ENCODE data around the gene TTLL6. TPM values are rescaled to one million over a fixed set of nuclear protein-coding genes. Genes with fewer than 3 reads are reported as not detected.

Gene TTLL6
- total RNA-seq, 1 experiment from 2014 or later: 0.21 TPM

DNA sequence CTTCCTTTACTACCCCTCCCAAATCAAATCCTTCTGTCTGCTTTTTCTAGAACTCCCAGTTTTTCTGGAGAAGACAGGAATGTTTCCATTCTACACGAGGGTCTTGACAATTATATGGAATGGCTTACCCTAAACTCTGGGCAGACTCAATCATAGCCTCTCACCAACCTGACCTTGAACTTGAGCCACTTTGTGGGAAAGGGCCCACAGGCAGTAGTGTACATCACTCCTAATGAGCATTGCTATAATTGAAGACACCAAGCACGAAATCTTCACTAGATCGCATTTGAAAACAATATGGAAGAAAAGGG is 86.8 kb downstream of the TTLL6 start:
- Mint-ChIP-seq H3K27ac (ENCODE audit: unreplicated experiment) (no peak overlapping the region), H3K4me3 (ENCODE audit: low read depth, unreplicated experiment) (no peak overlapping the region), H3K36me3 (ENCODE audit: insufficient read depth, unreplicated experiment) (peaks cover 10% of the 10 kb centered on the region), H3K9me3 (ENCODE audit: low read depth, unreplicated experiment) (no peaks in the 10 kb centered on the region), H3K27me3 (ENCODE audit: unreplicated experiment) (peaks cover 79% of the 10 kb centered on the region), H3K4me1 (ENCODE audit: low read depth, unreplicated experiment) (peaks cover 20% of the 10 kb centered on the region)
- CTCF ChIA-PET: interaction anchor here (0.7 kb wide), 1 partner anchor 82 kb away, joined by 6 read pairs; no protein-coding TSS in a partner anchor
- intact Hi-C loops (cut with micrococcal nuclease; ENCODE audit: unreplicated experiment): no loop called here
- TF ChIP-seq, protein P1, sequence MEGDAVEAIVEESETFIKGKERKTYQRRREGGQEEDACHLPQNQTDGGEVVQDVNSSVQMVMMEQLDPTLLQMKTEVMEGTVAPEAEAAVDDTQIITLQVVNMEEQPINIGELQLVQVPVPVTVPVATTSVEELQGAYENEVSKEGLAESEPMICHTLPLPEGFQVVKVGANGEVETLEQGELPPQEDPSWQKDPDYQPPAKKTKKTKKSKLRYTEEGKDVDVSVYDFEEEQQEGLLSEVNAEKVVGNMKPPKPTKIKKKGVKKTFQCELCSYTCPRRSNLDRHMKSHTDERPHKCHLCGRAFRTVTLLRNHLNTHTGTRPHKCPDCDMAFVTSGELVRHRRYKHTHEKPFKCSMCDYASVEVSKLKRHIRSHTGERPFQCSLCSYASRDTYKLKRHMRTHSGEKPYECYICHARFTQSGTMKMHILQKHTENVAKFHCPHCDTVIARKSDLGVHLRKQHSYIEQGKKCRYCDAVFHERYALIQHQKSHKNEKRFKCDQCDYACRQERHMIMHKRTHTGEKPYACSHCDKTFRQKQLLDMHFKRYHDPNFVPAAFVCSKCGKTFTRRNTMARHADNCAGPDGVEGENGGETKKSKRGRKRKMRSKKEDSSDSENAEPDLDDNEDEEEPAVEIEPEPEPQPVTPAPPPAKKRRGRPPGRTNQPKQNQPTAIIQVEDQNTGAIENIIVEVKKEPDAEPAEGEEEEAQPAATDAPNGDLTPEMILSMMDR (IDR thresholded peaks at IDR 0.05; ENCODE audit: unreplicated experiment): no peak
- DNase-seq: no peak
- no TSS peak for BruUV-seq (replicated peaks)

DNA sequence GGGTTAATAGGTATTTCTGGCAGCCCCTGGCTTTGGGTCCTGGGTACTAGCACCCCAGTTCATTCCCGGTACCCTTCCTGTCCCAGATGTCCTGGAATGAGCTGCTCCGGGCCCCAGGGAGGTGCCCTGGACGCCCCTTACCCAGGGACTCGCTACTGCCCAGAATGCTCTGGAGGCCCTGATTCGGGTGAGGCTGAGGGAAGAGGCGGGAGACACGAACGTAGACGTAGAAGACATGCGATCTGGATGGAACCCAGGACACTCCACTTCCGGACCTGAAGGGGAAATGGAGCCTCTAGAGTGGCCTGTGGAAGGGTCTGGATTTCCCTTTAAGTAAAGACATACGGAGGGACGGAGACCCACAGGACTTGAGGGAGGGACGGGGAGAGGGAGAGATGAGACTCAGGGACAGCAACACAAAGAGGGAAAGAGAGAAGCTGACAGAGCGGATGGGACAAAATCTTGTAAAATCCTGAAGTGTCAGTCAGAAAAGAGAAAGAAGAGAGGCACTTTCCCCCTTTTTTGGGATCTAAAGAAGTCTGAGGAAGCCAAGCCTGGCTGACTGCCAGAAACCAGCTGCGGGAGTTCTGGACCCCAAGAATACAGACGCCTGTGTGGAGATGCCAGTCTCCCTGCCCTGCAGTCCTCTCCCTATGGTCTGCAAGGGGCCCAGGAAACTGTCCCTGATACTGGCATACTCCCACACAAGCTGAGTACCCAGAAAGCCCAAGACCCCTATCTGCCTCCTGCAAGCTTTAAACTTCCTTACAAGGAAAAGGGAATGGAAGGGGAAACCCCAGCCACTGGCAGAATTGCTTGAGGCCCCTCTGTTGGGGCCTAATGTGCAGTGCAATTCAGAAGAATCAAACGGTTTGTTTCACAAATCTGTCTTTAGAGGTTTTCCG is 87.4 kb downstream of the TTLL6 start:
- DNase-seq: no peak
- Mint-ChIP-seq H3K4me1 (ENCODE audit: low read depth, unreplicated experiment) (peaks cover 20% of the 10 kb centered on the region), H3K36me3 (ENCODE audit: insufficient read depth, unreplicated experiment) (peaks cover 10% of the 10 kb centered on the region), H3K27me3 (ENCODE audit: unreplicated experiment) (peaks cover 76% of the 10 kb centered on the region), H3K27ac (ENCODE audit: unreplicated experiment) (no peak overlapping the region), H3K9me3 (ENCODE audit: low read depth, unreplicated experiment) (no peaks in the 10 kb centered on the region), H3K4me3 (ENCODE audit: low read depth, unreplicated experiment) (peak overlapping the region; percentile 70)
- intact Hi-C loops (cut with micrococcal nuclease; ENCODE audit: unreplicated experiment): no loop called here
- CTCF ChIA-PET: interaction anchor here (1.5 to 2.2 kb wide), 3 partner anchors 14 to 149 kb away, joined by 4 to 14 read pairs (median 8); no protein-coding TSS in a partner anchor
- BruUV-seq (replicated peaks): no TSS peak
- TF ChIP-seq, protein P1 (IDR thresholded peaks at IDR 0.05; ENCODE audit: unreplicated experiment): no peak

DNA sequence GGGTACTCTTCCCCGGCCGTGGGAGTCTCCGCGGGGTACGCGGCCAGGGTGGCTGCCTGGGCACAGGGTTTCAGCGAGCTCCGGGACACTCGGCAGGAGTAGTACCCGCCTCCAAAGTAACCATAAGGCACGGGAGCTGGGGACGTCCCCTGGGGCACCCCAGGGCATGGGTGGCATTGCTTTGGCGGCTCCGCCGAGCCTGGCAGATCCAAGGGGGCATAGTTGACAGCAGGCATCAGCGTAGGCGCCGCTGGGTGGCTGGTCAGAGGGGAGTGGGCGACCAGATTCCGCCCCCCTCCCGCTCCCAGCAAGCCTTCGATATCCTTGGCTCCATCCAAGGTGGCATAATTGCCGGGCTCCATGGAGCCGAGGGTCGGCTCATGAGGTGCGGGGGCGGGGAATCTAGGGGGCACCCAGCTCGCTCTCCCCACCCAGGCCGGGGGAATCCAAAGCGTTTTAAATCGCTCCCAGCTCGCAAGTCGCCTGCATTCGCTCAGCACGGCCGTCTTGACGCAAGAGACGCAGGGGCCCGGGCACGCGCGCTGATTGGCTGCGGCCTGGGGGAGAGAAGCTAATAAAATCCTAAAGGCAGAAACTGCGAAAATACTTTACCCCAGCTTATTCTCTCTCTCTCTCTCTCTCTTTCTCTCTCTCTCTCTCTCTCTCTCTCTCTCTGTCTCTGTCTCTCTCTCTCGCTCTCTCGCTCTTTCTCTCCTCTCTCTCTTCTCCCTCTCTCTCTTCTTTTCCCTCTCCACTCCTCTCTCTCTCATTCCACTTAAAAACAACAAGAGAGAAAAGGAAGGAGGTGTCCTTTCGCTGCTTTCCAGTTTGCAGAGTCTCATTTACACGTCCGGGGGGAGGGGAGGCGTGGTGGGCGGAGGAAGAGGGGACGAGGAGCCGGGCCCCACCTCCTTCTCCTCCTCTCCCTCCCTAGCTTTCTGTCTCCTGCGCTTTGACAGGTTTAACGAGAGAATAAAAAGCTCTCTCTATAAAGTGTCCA is 88.5 kb downstream of the TTLL6 start, which contains the start of gene HOXB13:
HOXB13 (minus strand) TSS at position 519 of the 1,000 bp plus-strand sequence; CDS start at position 362, 157 bp downstream.
- intact Hi-C loops (cut with micrococcal nuclease; ENCODE audit: unreplicated experiment): loop anchor here (1.0 kb wide), 1 partner anchor 150 kb away; no protein-coding TSS in a partner anchor
- H3K27ac Mint-ChIP-seq (ENCODE audit: unreplicated experiment): peak within 1 kb of the TSS; percentile 57
- peak within 1 kb of the TSS; percentile 70 for H3K4me3 Mint-ChIP-seq (ENCODE audit: low read depth, unreplicated experiment)
- H3K36me3 Mint-ChIP-seq (ENCODE audit: insufficient read depth, unreplicated experiment): peaks cover 14% of the 10 kb centered on the region
- H3K9me3 Mint-ChIP-seq (ENCODE audit: low read depth, unreplicated experiment): no peaks in the 10 kb centered on the region
- peaks cover 76% of the 10 kb centered on the region for H3K27me3 Mint-ChIP-seq (ENCODE audit: unreplicated experiment)
- BruUV-seq (replicated peaks): no TSS peak
- TF ChIP-seq, protein P1 (IDR thresholded peaks at IDR 0.05; ENCODE audit: unreplicated experiment): no peak
- DNase-seq: peak; percentile 70
- H3K4me1 Mint-ChIP-seq (ENCODE audit: low read depth, unreplicated experiment): peaks cover 26% of the 10 kb centered on the region
- CTCF ChIA-PET: interaction anchor here (0.6 to 2.2 kb wide), 14 partner anchors 10 to 304 kb away, joined by 3 to 14 read pairs (median 4); no protein-coding TSS in a partner anchor
